ENCODE measurements around the gene OSBPL5.

- no peak for TF ChIP-seq CTCF (IDR thresholded peaks at IDR 0.05)
- no peak for TF ChIP-seq POLR2A (IDR thresholded peaks at IDR 0.05)
These were observed 782 bp upstream of the OSBPL5 start for GRCh38 chr11:3165916-3166267.

Measured in heart left ventricle (tissue), 13 donors.